ENCODE measurements around the gene CSNK1G3. TPM values are rescaled to one million over a fixed set of nuclear protein-coding genes. Genes with fewer than 3 reads are reported as not detected.

Gene CSNK1G3
- total RNA-seq, 1 experiment from 2014 or later, result 48.3 TPM

DNA sequence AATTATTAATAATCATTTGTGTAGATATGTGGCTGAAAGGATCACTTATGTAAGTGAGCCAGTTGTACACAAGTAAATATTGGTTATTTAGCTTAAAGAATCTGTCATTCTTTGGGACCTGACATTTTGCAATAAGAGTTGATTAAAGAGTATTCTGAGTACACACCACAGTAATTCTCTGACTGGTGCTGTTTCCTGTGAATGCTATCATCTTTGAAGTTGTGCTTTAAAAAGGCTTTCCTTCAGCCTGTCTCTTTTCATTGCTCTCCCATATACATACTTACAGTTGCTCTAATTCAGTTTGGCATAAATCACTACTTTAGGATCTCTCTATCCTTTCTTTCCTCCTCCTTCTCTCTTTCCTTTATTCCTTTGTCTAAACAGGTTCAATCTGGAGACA is 8.7 kb upstream of the CSNK1G3 start:
- H2BK20ac ChIP-seq (ENCODE audit: low read depth, low read length, poor library complexity, severe bottlenecking), result no peak overlapping the region
- H4K8ac ChIP-seq (replicated peaks; ENCODE audit: insufficient read length, low read depth, low read length), result no peak overlapping the region
- H3K9ac ChIP-seq (ENCODE audit: extremely low read depth, insufficient read length, low read length), result no peak overlapping the region
- Mint-ChIP-seq H3K4me1 (peaks cover 11 to 14% of the 10 kb centered on the region in 2 experiments), H3K27me3 (ENCODE audit: low read depth) (no peaks in the 10 kb centered on the region), H3K36me3 (ENCODE audit: insufficient read depth in 1 of 3, low read depth in 3 of 3) (no peaks in the 10 kb centered on the region), H3K9me3 (no peaks in the 10 kb centered on the region), H3K4me3 (no peak overlapping the region), H3K27ac (no peak overlapping the region)
- H3K23ac ChIP-seq (ENCODE audit: insufficient read length, low read depth, low read length), result no peak overlapping the region
- H3K9me3 ChIP-seq (ENCODE audit: control insufficient read depth, low read depth, low read length), result no peaks in the 10 kb centered on the region
- H3K4me2 ChIP-seq (ENCODE audit: insufficient read depth, insufficient read length, low read length), result no peak overlapping the region
- H3K79me2 ChIP-seq (ENCODE audit: insufficient read depth, low read length), result no peaks in the 10 kb centered on the region
- H2BK5ac ChIP-seq (ENCODE audit: insufficient read length, low read length), result no peak overlapping the region
- H2BK12ac ChIP-seq (ENCODE audit: insufficient read length, low read depth, low read length), result no peak overlapping the region
- H3K79me1 ChIP-seq (ENCODE audit: insufficient read depth, low read depth, low read length, poor library complexity, severe bottlenecking), result no peaks in the 10 kb centered on the region
- H3K23me2 ChIP-seq (ENCODE audit: insufficient read length, low read depth, low read length, poor library complexity, severe bottlenecking), result no peaks in the 10 kb centered on the region
- no peak overlapping the region for H3K56ac ChIP-seq (ENCODE audit: insufficient read length, low read depth, low read length)
- H2AK5ac ChIP-seq (ENCODE audit: insufficient read length, low read length), result no peak overlapping the region
- no peak overlapping the region for H4K5ac ChIP-seq (ENCODE audit: insufficient read length, low read depth, low read length)
- H2BK120ac ChIP-seq (ENCODE audit: low read depth, low read length, poor library complexity, severe bottlenecking), result no peak overlapping the region
- no peak overlapping the region for H3K18ac ChIP-seq (ENCODE audit: insufficient read length, low read depth, low read length)
- no peaks in the 10 kb centered on the region for H3K27me3 ChIP-seq (ENCODE audit: insufficient read depth, low read length)
- peaks cover 2% of the 10 kb centered on the region; the same call in 1 of the 2 replicates for H3K4me1 ChIP-seq (ENCODE audit: insufficient read depth, low read length)
- H2BK15ac ChIP-seq (ENCODE audit: low read depth, low read length), result no peak overlapping the region
- H3T11ph ChIP-seq (ENCODE audit: low read length), result no peak overlapping the region
- H3K4ac ChIP-seq (ENCODE audit: low read depth, low read length), result no peak overlapping the region
- H4K20me1 ChIP-seq (ENCODE audit: control insufficient read depth, insufficient read depth, insufficient read length), result no peaks in the 10 kb centered on the region
- H3K27ac ChIP-seq (ENCODE audit: insufficient read length, low read depth, low read length), result no peak overlapping the region
- H3K14ac ChIP-seq (ENCODE audit: insufficient read depth, low read length), result no peak overlapping the region
- H4K91ac ChIP-seq (ENCODE audit: insufficient read length, low read depth, low read length), result no peak overlapping the region
- no peak for DNase-seq
- no peak overlapping the region for H2AFZ ChIP-seq (ENCODE audit: low read length)
- TF ChIP-seq, protein P1, sequence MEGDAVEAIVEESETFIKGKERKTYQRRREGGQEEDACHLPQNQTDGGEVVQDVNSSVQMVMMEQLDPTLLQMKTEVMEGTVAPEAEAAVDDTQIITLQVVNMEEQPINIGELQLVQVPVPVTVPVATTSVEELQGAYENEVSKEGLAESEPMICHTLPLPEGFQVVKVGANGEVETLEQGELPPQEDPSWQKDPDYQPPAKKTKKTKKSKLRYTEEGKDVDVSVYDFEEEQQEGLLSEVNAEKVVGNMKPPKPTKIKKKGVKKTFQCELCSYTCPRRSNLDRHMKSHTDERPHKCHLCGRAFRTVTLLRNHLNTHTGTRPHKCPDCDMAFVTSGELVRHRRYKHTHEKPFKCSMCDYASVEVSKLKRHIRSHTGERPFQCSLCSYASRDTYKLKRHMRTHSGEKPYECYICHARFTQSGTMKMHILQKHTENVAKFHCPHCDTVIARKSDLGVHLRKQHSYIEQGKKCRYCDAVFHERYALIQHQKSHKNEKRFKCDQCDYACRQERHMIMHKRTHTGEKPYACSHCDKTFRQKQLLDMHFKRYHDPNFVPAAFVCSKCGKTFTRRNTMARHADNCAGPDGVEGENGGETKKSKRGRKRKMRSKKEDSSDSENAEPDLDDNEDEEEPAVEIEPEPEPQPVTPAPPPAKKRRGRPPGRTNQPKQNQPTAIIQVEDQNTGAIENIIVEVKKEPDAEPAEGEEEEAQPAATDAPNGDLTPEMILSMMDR (conservative IDR thresholded peaks at IDR 0.05), result no peak

Data from H9 (cell line).